HG03103 (cell line): ENCODE data around the gene NKPD1.

Source experiments
- ATAC-seq: cut with Tn5 transposase; IDR thresholded peaks from one replicate; pipeline ENCODE4 v1.9.1; 2021; ENCODE audit warnings: low read depth; ENCODE audit not compliant: unreplicated experiment

NKPD1 gene

GRCh38 chr19:45160870-45161737, at the start of gene NKPD1:
Gene NKPD1, minus strand, starts transcription at chr19:45160982. Its CDS starts 832 bp downstream, at chr19:45160150.
- ATAC-seq = no peak

- no peak for ATAC-seq
Observed at GRCh38 chr19:45206328-45206727, 45.5 kb upstream of the NKPD1 start.

- ATAC-seq = no peak
Observed at GRCh38 chr19:45205810-45206209, 45.0 kb upstream of the NKPD1 start.

GRCh38 chr19:45202637-45203036, 41.9 kb upstream of the NKPD1 start:
- no peak for ATAC-seq

- no peak for ATAC-seq
Observed at GRCh38 chr19:45200568-45200967, 39.8 kb upstream of the NKPD1 start.

GRCh38 chr19:45195764-45196163, 35.0 kb upstream of the NKPD1 start:
- ATAC-seq = no peak

GRCh38 chr19:45191375-45191774, 30.6 kb upstream of the NKPD1 start:
- no peak for ATAC-seq

- ATAC-seq = no peak
Observed at GRCh38 chr19:45189971-45190370, 29.2 kb upstream of the NKPD1 start.

GRCh38 chr19:45187421-45188100, 26.8 kb upstream of the NKPD1 start:
- no peak for ATAC-seq

- ATAC-seq = no peak
Observed at GRCh38 chr19:45186509-45187334, 25.9 kb upstream of the NKPD1 start.

- no peak for ATAC-seq
Observed at GRCh38 chr19:45184115-45184514, 23.3 kb upstream of the NKPD1 start.

GRCh38 chr19:45182758-45183157, 22.0 kb upstream of the NKPD1 start:
- ATAC-seq = no peak

- ATAC-seq = no peak
Observed at GRCh38 chr19:45180936-45181335, 20.2 kb upstream of the NKPD1 start.

- no peak for ATAC-seq
Observed at GRCh38 chr19:45179892-45180370, 19.1 kb upstream of the NKPD1 start.

GRCh38 chr19:45179072-45179891, 18.5 kb upstream of the NKPD1 start:
- no peak for ATAC-seq

GRCh38 chr19:45178262-45179071, 17.7 kb upstream of the NKPD1 start, which contains the start of gene BLOC1S3:
Gene BLOC1S3, plus strand, starts transcription at chr19:45178784. Its CDS starts 513 bp downstream, at chr19:45179297.
- peak; percentile 69 for ATAC-seq

- no peak for ATAC-seq
Observed at GRCh38 chr19:45177817-45178261, 17.1 kb upstream of the NKPD1 start, which contains the start of gene TRAPPC6A. Gene TRAPPC6A, minus strand, starts transcription at chr19:45178237. Its CDS starts 19 bp downstream, at chr19:45178218.

- ATAC-seq = no peak
Observed at GRCh38 chr19:45175515-45176345, 14.9 kb upstream of the NKPD1 start.
